Dermis lymphatic vessel endothelial cell (primary cell): ENCODE measurements around the gene OPA1. TPM values are rescaled to one million over a fixed set of nuclear protein-coding genes. Genes with fewer than 3 reads are reported as not detected.

Experiments
- total RNA-seq: library from RNA; depleted of rRNA; stranded (reverse); fragments of >200 nt; gene quantifications from 2 replicates; pipeline ENCODE4 v1.2.1, GENCODE V29; 2014

Gene OPA1
- total RNA-seq, result 49.2 and 63.2 TPM in 2 replicates

GRCh38 chr3:193592841-193593667, at the start of gene OPA1:
Gene OPA1, plus strand, starts transcription at chr3:193593208. Its CDS starts 170 bp downstream, at chr3:193593378.

GRCh38 chr3:193554811-193555210, 38.2 kb upstream of the OPA1 start, which contains the start of gene ATP13A4:
Gene ATP13A4, minus strand, starts transcription at chr3:193554895. Its CDS starts 96 bp downstream, at chr3:193554799.

Other genes starting within 250 kb of the OPA1 start
- gene ATP13A5, start 214.5 kb upstream of the OPA1 start, total RNA-seq, result not detected in 2 replicates
- under 0.01 and 0.09 TPM in 2 replicates for gene ATP13A4, start 38.3 kb upstream of the OPA1 start, total RNA-seq